ENCODE results near the gene SPDYE17. TPM values are rescaled to one million over a fixed set of nuclear protein-coding genes. Genes with fewer than 3 reads are reported as not detected.
A peak's percentile ranks its signal among the peaks of the same experiment; 100 is the strongest.
"Not testable (repeated sequence)": the region's sequence is repeated elsewhere in the genome, so short reads cannot be mapped to it uniquely, and the experiment has no call there.

The SPDYE17 gene
- total and polyA plus RNA-seq, 5 experiments from 2014 or later = not detected

- H3K4me3 Mint-ChIP-seq, H3K27me3 Mint-ChIP-seq, ATAC-seq, H3K9me3 Mint-ChIP-seq, POLR2A ChIA-PET, H3K4me1 Mint-ChIP-seq, DNase-seq: not testable (repeated sequence)
- peaks cover 0 to 13% (median 1%) of the 10 kb centered on the region in 3 donors for H3K36me3 Mint-ChIP-seq
- peak overlapping the region in 2 of 10 donors; percentile 9 to 40 for H3K27ac Mint-ChIP-seq
Measured at GRCh38 chr7:77006127-77007110, 25.7 kb downstream of the SPDYE17 start.

- H3K27me3 Mint-ChIP-seq, DNase-seq, H3K9me3 Mint-ChIP-seq, H3K4me1 Mint-ChIP-seq, POLR2A ChIA-PET, H3K4me3 Mint-ChIP-seq, H3K27ac Mint-ChIP-seq, ATAC-seq: not testable (repeated sequence)
- peaks cover 0 to 15% (median 2%) of the 10 kb centered on the region in 3 donors for H3K36me3 Mint-ChIP-seq
Measured at GRCh38 chr7:77005461-77006057, 26.6 kb downstream of the SPDYE17 start.

- H3K27ac Mint-ChIP-seq, POLR2A ChIA-PET, DNase-seq, H3K9me3 Mint-ChIP-seq, H3K4me3 Mint-ChIP-seq, ATAC-seq, H3K27me3 Mint-ChIP-seq, H3K4me1 Mint-ChIP-seq: not testable (repeated sequence)
- peaks cover 0 to 15% (median 2%) of the 10 kb centered on the region in 3 donors for H3K36me3 Mint-ChIP-seq
Measured at GRCh38 chr7:77004151-77004550, 28.0 kb downstream of the SPDYE17 start.

- H3K27ac Mint-ChIP-seq, H3K27me3 Mint-ChIP-seq, H3K4me1 Mint-ChIP-seq, POLR2A ChIA-PET, H3K4me3 Mint-ChIP-seq, ATAC-seq, DNase-seq, H3K9me3 Mint-ChIP-seq: not testable (repeated sequence)
- H3K36me3 Mint-ChIP-seq = peaks cover 0 to 15% (median 2%) of the 10 kb centered on the region in 3 donors
Measured at GRCh38 chr7:77003241-77003640, 28.9 kb downstream of the SPDYE17 start.

GRCh38 chr7:77002678-77003233 is 29.4 kb downstream of the SPDYE17 start:
- POLR2A ChIA-PET, H3K4me1 Mint-ChIP-seq, H3K27me3 Mint-ChIP-seq, H3K4me3 Mint-ChIP-seq, H3K27ac Mint-ChIP-seq, DNase-seq, ATAC-seq, H3K9me3 Mint-ChIP-seq: not testable (repeated sequence)
- peaks cover 0 to 13% (median 2%) of the 10 kb centered on the region in 3 donors for H3K36me3 Mint-ChIP-seq

- H3K9me3 Mint-ChIP-seq, H3K27ac Mint-ChIP-seq, H3K4me3 Mint-ChIP-seq, H3K4me1 Mint-ChIP-seq, H3K27me3 Mint-ChIP-seq, POLR2A ChIA-PET, ATAC-seq, DNase-seq: not testable (repeated sequence)
- H3K36me3 Mint-ChIP-seq = peaks cover 0 to 12% (median 2%) of the 10 kb centered on the region in 3 donors
Measured at GRCh38 chr7:77002104-77002503, 30.1 kb downstream of the SPDYE17 start.

GRCh38 chr7:76999474-77000107 is 32.6 kb downstream of the SPDYE17 start:
- H3K9me3 Mint-ChIP-seq, H3K4me1 Mint-ChIP-seq, H3K27me3 Mint-ChIP-seq, H3K36me3 Mint-ChIP-seq, POLR2A ChIA-PET: not testable (repeated sequence)
- ATAC-seq (peak; percentile 63 to 73), DNase-seq (peak in 1 of 10 donors; percentile 21)
- peak overlapping the region in 5 of 10 donors; percentile 15 to 90 (median 35) for H3K27ac Mint-ChIP-seq
- peak overlapping the region in 4 of 10 donors; percentile 24 to 33 (median 30) for H3K4me3 Mint-ChIP-seq

- Mint-ChIP-seq H3K36me3 (peaks cover 0 to 11% (median 2%) of the 10 kb centered on the region in 3 donors), H3K27ac (peak overlapping the region in 6 of 10 donors; percentile 22 to 65 (median 47)), H3K4me3 (peak overlapping the region in 4 of 10 donors; percentile 26 to 33 (median 30))
- DNase-seq = peak in 3 of 10 donors; percentile 32 to 34 (median 33)
- ATAC-seq = peak; percentile 64 to 72
- POLR2A ChIA-PET, H3K9me3 Mint-ChIP-seq, H3K4me1 Mint-ChIP-seq, H3K27me3 Mint-ChIP-seq: not testable (repeated sequence)
Measured at GRCh38 chr7:76998764-76999450, 33.3 kb downstream of the SPDYE17 start.

- POLR2A ChIA-PET = no interaction called here
- Mint-ChIP-seq H3K9me3 (no peaks in the 10 kb centered on the region), H3K4me3 (peak overlapping the region in 1 of 10 donors; percentile 27), H3K36me3 (peaks cover 0 to 11% (median 2%) of the 10 kb centered on the region in 3 donors), H3K27me3 (no peaks in the 10 kb centered on the region), H3K27ac (peak overlapping the region in 2 of 10 donors; percentile 33 to 63), H3K4me1 (peaks cover 0 to 8% (median 4%) of the 10 kb centered on the region in 4 donors)
- DNase-seq (no peak), ATAC-seq (no peak)
Measured at GRCh38 chr7:76998285-76998589, 33.9 kb downstream of the SPDYE17 start.

- Mint-ChIP-seq H3K27ac (peak overlapping the region in 3 of 10 donors; percentile 62 to 74 (median 63)), H3K4me1 (peaks cover 0 to 8% (median 4%) of the 10 kb centered on the region in 4 donors), H3K27me3 (no peaks in the 10 kb centered on the region), H3K4me3 (no peak overlapping the region), H3K36me3 (peaks cover 0 to 9% (median 2%) of the 10 kb centered on the region in 3 donors), H3K9me3 (no peaks in the 10 kb centered on the region)
- POLR2A ChIA-PET = no interaction called here
- no peak for ATAC-seq
- no peak for DNase-seq
Measured at GRCh38 chr7:76997381-76998284, 34.5 kb downstream of the SPDYE17 start.

GRCh38 chr7:76996932-76997331 is 35.2 kb downstream of the SPDYE17 start:
- ATAC-seq, H3K36me3 Mint-ChIP-seq, H3K4me3 Mint-ChIP-seq, H3K9me3 Mint-ChIP-seq, DNase-seq, H3K27me3 Mint-ChIP-seq, POLR2A ChIA-PET, H3K4me1 Mint-ChIP-seq: not testable (repeated sequence)
- H3K27ac Mint-ChIP-seq = peak overlapping the region in 1 of 10 donors; percentile 36
